Epithelial cell of alveolus of lung (primary cell): ENCODE measurements around the gene FBN3. TPM values are rescaled to one million over a fixed set of nuclear protein-coding genes. Genes with fewer than 3 reads are reported as not detected.

ENCODE experiments used
- total RNA-seq: library from RNA; depleted of rRNA; stranded (reverse); fragments of >200 nt; gene quantifications from 2 replicates; pipeline ENCODE4 v1.2.1, GENCODE V29; 2015

FBN3 gene
- not detected in 2 replicates for total RNA-seq

DNA sequence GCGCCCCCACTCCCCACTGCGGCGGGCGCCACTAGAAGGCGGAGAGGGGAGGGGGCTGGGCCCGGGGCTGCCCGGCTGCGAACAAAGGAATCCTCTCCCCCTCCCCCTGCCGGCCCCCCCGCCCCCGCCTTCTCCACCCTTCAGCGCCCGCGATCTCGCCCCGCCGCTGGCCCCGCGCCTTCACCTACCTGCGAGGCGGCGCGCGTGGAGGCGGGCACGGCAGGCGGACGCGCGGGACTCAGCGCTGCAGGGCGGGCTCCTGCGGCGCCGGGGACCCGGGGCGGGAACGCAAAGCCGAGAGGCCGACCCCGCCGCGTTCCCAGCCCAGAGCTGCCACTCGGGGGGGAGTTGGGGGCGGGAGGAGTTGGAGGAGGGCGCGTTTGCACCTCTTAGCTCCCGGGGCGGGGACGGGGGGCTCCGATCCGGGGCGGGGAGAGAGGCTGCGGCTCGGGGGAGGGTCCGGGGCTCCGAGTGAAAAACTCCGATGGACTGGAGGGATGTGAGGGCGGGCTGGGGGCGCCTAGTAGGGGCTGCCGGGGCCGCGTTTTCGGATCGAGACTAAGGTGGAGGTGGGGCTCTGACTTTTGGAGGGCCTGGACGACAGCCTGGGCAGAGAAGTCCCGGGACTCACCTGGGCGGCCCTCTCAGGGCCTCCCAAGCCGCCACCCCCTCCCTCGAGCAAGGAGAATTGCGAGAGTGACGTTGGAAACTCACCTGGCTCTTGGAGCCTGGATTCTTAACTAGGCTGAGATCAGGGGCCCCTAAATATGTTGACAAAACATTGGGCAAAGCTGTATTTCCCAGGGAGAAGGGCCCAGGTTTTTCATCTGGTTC, at the start of gene FBN3:
TSS of gene FBN3 (minus strand) at position 332 of the 834 bp plus-strand sequence. CDS start 2,112 bp downstream, outside the sequence.

DNA sequence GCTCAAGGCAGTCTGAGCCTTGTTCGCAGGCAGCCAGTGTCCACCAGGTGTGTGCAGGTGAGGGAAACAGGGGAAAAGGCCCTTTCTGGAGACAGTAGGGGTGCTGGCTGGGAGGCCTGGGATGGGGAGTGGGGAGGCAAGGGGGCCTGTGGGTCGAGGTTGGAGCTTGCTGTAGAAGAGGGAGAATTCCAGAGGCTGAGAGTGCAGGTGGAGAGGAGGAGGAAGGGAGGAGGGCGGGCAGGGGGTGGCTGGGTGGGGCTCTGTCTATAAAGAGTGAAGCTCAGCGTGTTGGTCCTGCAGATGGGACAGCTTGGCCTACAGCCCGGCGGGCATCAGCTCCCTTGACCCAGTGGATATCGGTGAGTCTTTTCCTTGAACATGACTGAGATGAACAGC, 96.9 kb downstream of the FBN3 start, which contains the start of gene CCL25:
TSS of gene CCL25 (plus strand) at position 297 of the 396 bp plus-strand sequence. CDS start 290 bp downstream, outside the sequence.

Other genes starting within 250 kb of the FBN3 start
- gene MAP2K7, start 245.7 kb downstream of the FBN3 start, total RNA-seq, result 10.0 and 17.1 TPM in 2 replicates
- 6.3 and 8.9 TPM in 2 replicates for gene TGFBR3L, start 234.8 kb downstream of the FBN3 start, total RNA-seq
- 46.0 and 47.4 TPM in 2 replicates for gene SNAPC2, start 229.3 kb downstream of the FBN3 start, total RNA-seq
- 4.3 and 7.1 TPM in 2 replicates for gene CTXN1, start 223.5 kb downstream of the FBN3 start, total RNA-seq
- gene TIMM44, start 205.9 kb downstream of the FBN3 start, total RNA-seq, result 48.3 and 50.6 TPM in 2 replicates
- 51.3 and 54.5 TPM in 2 replicates for gene ELAVL1, start 144.0 kb downstream of the FBN3 start, total RNA-seq
- not detected in 2 replicates for gene CCL25, start 96.8 kb downstream of the FBN3 start, total RNA-seq
- 4.4 and 20.1 TPM in 2 replicates for gene CERS4, start 59.8 kb upstream of the FBN3 start, total RNA-seq
- gene CD320, start 158.8 kb upstream of the FBN3 start, total RNA-seq, result 60.6 and 82.6 TPM in 2 replicates
- gene NDUFA7, start 171.8 kb upstream of the FBN3 start, total RNA-seq, result 48.2 and 58.2 TPM in 2 replicates
- 462 and 558 TPM in 2 replicates for gene RPS28, start 171.9 kb upstream of the FBN3 start, total RNA-seq
- 2.2 and 4.9 TPM in 2 replicates for gene KANK3, start 193.7 kb upstream of the FBN3 start, total RNA-seq
- gene ANGPTL4, start 214.6 kb upstream of the FBN3 start, total RNA-seq, result 17.6 and 82.0 TPM in 2 replicates
- gene RAB11B, start 240.8 kb upstream of the FBN3 start, total RNA-seq, result 26.8 and 52.6 TPM in 2 replicates